Gastroesophageal sphincter (tissue), 4 donors: ENCODE data around the gene HTRA3. TPM values are rescaled to one million over a fixed set of nuclear protein-coding genes. Genes with fewer than 3 reads are reported as not detected.

Source experiments
- ATAC-seq: fragments of 150-250 bp; one replicate; pipeline ENCODE4 v1.9.1; 2016; ENCODE audit warnings: mild to moderate bottlenecking, moderate library complexity
- H3K27ac ChIP-seq, 4 donors: fragments of 200-600 bp; sonication (generic) in 3 of 4; 1 replicate in 3 of 4; 2 replicates in 1 of 4; pipeline ENCODE4 v1.5.1; 2016 to 2019
- H3K27me3 ChIP-seq: fragments of 200-600 bp; sonication (generic); one replicate; pipeline ENCODE4 v1.5.1; 2019
- H3K36me3 ChIP-seq, 2 donors: fragments of 200-600 bp; sonication (generic); one replicate each; pipeline ENCODE4 v1.5.1; 2019; ENCODE audit warnings: control low read depth in 1 of 2
- H3K4me1 ChIP-seq, 3 donors: fragments of 200-600 bp; sonication (generic); 1 replicate in 2 of 3; 2 replicates in 1 of 3; pipeline ENCODE4 v1.5.1; 2016 to 2019; ENCODE audit warnings: control low read depth in 2 of 3
- H3K4me3 ChIP-seq, 2 donors: fragments of 200-600 bp; sonication (generic); one replicate each; pipeline ENCODE4 v1.5.1; 2019; ENCODE audit warnings: mild to moderate bottlenecking in 1 of 2, moderate library complexity in 1 of 2
- H3K9me3 ChIP-seq, 3 donors: fragments of 200-600 bp; sonication (generic); one replicate each; pipeline ENCODE4 v1.5.1; 2017 to 2019; ENCODE audit warnings: control low read depth in 2 of 3
- CTCF ChIP-seq, 4 experiments: fragments of 200-600 bp in 2 of 4; fragments of 450-650 bp in 2 of 4; sonication (generic) in 1 of 4; IDR thresholded peaks; one replicate each; pipeline ENCODE4 v1.5.1; 2017 to 2019; ENCODE audit warnings: antibody characterized with exemption in 4 of 4, mild to moderate bottlenecking in 2 of 4, moderate library complexity in 2 of 4
- EP300 ChIP-seq: sonication (generic); formaldehyde crosslinking; IDR thresholded peaks from one replicate; pipeline ENCODE4 v1.6.1; 2017; ENCODE audit warnings: antibody characterized with exemption, mild to moderate bottlenecking
- POLR2A ChIP-seq, 2 donors: fragments of 450-650 bp; IDR thresholded peaks; one replicate each; pipeline ENCODE4 v1.6.1; 2017; ENCODE audit warnings: antibody characterized with exemption in 2 of 2, mild to moderate bottlenecking in 2 of 2, moderate library complexity in 1 of 2
- POLR2AphosphoS5 ChIP-seq: sonication (generic); formaldehyde crosslinking; IDR thresholded peaks from one replicate; pipeline ENCODE4 v1.6.1; 2017; ENCODE audit warnings: antibody characterized with exemption
- WGBS, 2 donors: methylation state at CpG; one replicate each; pipeline ENCODE4 v1.1.5; 2018; ENCODE audit warnings: low coverage in 1 of 2; 5-methylcytosine and 5-hydroxymethylcytosine counted together
- total RNA-seq, 4 donors: library from RNA; depleted of rRNA; stranded (reverse); fragments of >200 nt; gene quantifications; one replicate each; pipeline ENCODE4 v1.1.0, GENCODE V29; 2016

The HTRA3 gene
- total RNA-seq, 4 donors from 2014 or later, result 30.2 to 80.5 (median 59.9) TPM

GRCh38 chr4:8289151-8289750, 19.7 kb downstream of the HTRA3 start:
- Histone ChIP-seq H3K9me3 (no peaks in the 10 kb centered on the region), H3K27ac (no peak overlapping the region), H3K36me3 (peaks cover 0 to 50% of the 10 kb centered on the region in 2 donors), H3K27me3 (no peaks in the 10 kb centered on the region), H3K4me1 (no peaks in the 10 kb centered on the region), H3K4me3 (no peak overlapping the region)
- TF ChIP-seq POLR2A (IDR thresholded peaks at IDR 0.05), result no peak
- no peak for TF ChIP-seq CTCF (IDR thresholded peaks at IDR 0.05)
- TF ChIP-seq POLR2AphosphoS5, result no peak
- no peak for TF ChIP-seq EP300
- no peak for ATAC-seq
- WGBS, 2 donors, result 93% methylated on average over 2 of the region's 13 CpGs; no CpG with 5 or more reads in 1 of the 2 donors

GRCh38 chr4:8289956-8290700, 20.6 kb downstream of the HTRA3 start:
- Histone ChIP-seq H3K27ac (no peak overlapping the region), H3K4me1 (no peaks in the 10 kb centered on the region), H3K36me3 (peaks cover 0 to 59% of the 10 kb centered on the region in 2 donors), H3K9me3 (no peaks in the 10 kb centered on the region), H3K4me3 (no peak overlapping the region), H3K27me3 (no peaks in the 10 kb centered on the region)
- ATAC-seq, result no peak
- no peak for TF ChIP-seq EP300
- TF ChIP-seq CTCF (IDR thresholded peaks at IDR 0.05), result no peak
- TF ChIP-seq POLR2AphosphoS5, result no peak
- no peak for TF ChIP-seq POLR2A (IDR thresholded peaks at IDR 0.05)
- 91 to 92% methylated on average over 12 to 17 of the region's 29 CpGs for WGBS, 2 donors

GRCh38 chr4:8290701-8290970, 21.1 kb downstream of the HTRA3 start:
- Histone ChIP-seq H3K27ac (no peak overlapping the region), H3K27me3 (no peaks in the 10 kb centered on the region), H3K36me3 (peaks cover 0 to 64% of the 10 kb centered on the region in 2 donors), H3K9me3 (no peaks in the 10 kb centered on the region), H3K4me1 (no peaks in the 10 kb centered on the region), H3K4me3 (no peak overlapping the region)
- 92 to 100% methylated on average over 1 to 5 of the region's 8 CpGs for WGBS, 2 donors
- TF ChIP-seq EP300 (no peak), POLR2AphosphoS5 (no peak), POLR2A (IDR thresholded peaks at IDR 0.05) (no peak), CTCF (IDR thresholded peaks at IDR 0.05) (no peak)
- ATAC-seq, result no peak

- WGBS, 2 donors, result 63% methylated on average over 4 of the region's 21 CpGs; no CpG with 5 or more reads in 1 of the 2 donors
- H3K36me3 ChIP-seq, result peaks cover 0 to 69% of the 10 kb centered on the region in 2 donors
- H3K27ac ChIP-seq, result no peak overlapping the region
- H3K4me1 ChIP-seq, result no peaks in the 10 kb centered on the region
- no peaks in the 10 kb centered on the region for H3K27me3 ChIP-seq
- ATAC-seq, result no peak
- no peak overlapping the region for H3K4me3 ChIP-seq
- no peaks in the 10 kb centered on the region for H3K9me3 ChIP-seq
- TF ChIP-seq POLR2A (IDR thresholded peaks at IDR 0.05) (no peak), EP300 (no peak), CTCF (IDR thresholded peaks at IDR 0.05) (no peak), POLR2AphosphoS5 (no peak)
These were observed 21.6 kb downstream of the HTRA3 start for GRCh38 chr4:8291036-8291682.
